HG03469 (cell line): ENCODE data around the gene SMIM7.
"Not testable (repeated sequence)": the region's sequence is repeated elsewhere in the genome, so short reads cannot be mapped to it uniquely, and the experiment has no call there.

Experiments used
- ATAC-seq: cut with Tn5 transposase; IDR thresholded peaks from one replicate; pipeline ENCODE4 v1.9.1; 2021; ENCODE audit warnings: mild to moderate bottlenecking, moderate library complexity, moderate number of reproducible peaks; ENCODE audit not compliant: unreplicated experiment

SMIM7 gene

DNA sequence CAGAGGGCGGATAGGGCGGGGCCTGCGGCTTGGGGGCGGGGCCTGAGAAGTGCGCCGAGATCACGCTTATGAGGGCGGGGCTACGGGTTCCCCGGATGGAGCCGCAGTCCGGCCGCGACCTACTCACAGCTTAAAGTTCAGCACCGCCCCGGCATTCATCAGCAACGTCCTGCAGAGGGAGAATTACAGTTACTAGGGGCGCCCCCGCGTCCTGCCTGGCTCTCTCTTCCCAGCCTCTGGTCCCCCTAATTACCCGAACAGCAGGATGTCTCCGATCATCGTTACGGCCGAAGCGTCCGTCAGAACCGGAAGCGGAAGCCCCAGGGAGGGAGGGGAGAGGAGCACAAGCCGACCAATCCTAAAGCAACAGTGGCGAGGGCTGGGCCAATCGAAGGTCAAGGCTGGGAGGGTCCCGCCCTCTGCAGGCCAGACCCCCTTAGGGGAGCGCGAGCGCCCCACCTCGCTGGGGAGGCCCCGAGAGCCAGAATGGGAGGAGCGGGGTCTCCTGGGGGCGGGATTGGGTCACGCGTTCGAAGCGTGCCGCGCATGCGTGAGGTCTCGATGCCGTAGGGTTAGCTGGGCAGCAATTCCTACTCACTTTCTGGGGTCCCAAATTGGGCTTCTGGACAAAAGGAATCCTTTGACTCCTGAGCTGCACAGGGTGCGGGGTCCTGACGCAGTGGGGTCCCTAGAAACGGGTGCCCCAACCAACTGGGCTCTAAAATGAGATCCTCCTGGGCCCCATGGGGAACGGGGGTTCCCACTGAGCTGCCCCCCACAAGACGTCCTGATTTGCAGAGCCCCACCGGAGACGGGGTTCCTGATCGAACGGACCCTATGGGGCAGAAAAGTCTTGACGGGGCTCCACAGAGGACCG lies at the start of gene SMIM7:
TSS of gene SMIM7 (minus strand) at position 313 of the 877 bp plus-strand sequence. CDS start at position 279, 34 bp downstream.
- peak; percentile 73 for ATAC-seq

DNA sequence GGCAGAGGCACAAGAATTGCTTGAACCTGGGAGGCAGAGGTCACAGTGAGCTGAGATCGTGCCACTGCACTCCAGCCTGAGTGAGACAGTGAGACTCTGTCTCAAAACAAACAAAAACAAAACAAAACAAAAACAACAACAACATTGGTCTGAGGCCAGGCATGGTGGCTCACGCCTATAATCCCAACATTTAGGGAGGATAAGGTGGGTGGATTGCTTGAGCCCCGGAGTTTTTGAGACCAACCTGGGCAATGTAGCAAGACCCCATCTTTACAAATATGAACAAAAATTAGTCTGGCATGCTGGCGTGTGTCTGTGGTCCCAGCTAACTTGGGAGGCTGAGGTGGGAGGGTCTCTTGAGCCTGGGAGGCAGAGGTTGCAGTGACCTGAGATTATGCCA lies 43.7 kb upstream of the SMIM7 start:
- ATAC-seq, result no peak

DNA sequence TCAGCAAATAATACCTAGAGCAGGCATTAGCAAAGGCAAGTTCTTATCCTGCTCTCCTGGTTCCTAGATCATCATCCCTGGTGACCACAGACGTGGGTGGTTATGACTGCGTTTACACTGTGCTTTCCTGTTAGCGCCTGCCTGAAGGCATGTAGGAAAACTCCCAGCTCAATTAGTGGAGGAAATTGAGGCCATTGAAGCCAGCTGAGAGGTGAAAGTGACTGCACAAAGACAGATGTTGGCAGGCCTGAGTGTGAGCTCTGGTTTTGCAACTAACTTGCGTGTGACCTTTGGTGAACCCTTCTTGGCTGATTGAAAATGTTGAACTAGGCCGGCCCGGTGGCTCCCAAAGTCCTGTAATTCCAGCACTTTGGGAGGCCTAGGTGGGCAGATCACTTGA lies 42.2 kb upstream of the SMIM7 start:
- ATAC-seq, result no peak

DNA sequence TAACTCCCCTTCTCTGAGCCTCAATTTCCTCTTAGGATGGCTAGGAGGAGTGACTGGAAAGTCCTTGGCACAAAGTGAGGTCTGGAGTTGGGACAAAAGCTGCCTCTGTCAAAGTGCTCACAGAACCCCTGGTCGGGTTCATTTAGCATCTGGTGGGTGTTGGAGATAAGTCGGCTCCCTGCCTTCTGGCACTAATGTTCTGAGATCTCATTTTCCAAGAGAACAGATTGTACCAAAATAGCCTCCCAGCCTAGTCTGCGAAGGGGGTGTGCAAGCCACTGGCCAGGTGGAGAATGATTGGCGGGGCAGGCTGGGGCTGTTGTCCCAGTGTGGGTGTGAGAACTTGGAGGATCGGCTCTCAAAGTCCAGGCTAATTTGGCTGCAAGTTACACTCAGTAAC lies 39.0 kb upstream of the SMIM7 start:
- no peak for ATAC-seq

DNA sequence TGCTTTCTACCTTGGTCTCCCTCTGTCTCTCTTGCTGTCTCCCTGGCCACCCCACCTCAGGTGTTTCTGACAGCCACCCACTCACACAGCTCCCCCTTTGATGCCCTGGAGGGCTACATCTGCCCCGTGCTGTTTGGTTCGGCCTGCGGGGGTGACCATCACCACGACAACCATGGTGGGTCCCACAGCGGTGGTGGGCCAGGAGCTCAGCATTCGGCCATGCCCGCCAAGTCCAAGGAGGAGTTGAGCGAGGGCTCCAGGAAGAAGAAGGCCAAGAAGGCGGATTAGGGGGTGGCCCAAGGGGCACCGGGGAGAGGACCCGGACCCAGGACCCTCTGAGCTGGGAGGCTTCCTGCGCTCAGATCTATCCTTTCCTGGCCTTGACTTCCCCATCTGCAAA lies 28.1 kb upstream of the SMIM7 start:
- no peak for ATAC-seq

DNA sequence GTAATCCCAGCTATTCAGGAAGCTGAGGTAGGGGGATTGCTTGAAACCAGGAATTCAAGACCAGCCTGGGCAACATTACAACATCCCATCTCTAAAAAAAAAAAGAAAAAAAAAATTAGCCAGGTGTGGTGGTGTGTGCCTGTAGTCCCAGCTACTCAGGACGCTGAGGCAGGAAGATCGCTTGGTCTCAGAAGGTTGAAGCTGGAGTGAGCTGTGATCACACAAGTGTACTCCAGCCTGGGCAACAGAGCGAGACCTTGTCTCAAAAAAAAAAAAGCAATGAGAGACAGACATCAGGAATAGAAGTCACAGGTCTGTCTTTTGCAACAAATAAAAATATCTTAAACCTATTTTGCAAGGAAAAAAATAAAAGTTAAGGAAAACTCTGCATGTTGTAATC lies 24.3 kb upstream of the SMIM7 start:
- ATAC-seq, result no peak

DNA sequence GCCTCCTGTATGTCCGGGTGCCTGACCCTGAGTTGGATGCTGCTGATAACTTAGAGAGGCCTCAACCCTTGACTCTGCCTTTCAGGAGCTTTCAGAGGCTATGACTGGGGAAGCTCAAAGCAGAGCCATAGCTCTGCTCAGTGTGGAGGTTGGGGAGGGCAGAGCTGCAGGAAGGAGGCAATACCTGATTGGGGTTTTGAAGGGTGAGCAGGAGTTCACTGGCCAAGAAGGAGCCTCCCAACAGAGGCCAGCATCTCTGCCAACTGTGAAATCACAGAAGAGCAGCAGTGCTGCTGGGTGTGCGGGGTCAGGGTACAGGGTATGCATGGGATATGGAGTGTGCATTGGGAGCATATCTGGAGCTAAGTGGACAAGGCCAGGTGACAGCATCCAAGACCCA lies 22.6 kb upstream of the SMIM7 start:
- ATAC-seq, result no peak

DNA sequence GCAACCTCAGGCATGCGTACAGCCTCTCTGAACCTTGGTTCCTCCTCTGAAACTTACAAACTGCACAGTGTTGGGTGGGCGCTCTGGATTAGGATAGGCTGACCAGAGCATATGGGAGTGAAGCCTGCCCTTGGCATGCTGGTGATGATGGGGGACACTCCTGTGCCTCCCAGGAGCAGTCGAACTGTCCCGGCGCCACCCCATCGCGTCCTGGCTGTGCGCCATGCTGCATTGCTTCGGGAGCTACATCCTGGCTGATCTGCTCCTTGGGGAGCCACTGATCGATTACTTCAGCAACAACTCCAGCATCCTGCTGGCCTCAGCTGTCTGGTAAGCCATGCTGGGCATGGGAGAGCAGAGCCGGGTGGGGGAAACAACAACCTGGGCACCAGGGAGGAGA lies 19.9 kb upstream of the SMIM7 start:
- no peak for ATAC-seq

DNA sequence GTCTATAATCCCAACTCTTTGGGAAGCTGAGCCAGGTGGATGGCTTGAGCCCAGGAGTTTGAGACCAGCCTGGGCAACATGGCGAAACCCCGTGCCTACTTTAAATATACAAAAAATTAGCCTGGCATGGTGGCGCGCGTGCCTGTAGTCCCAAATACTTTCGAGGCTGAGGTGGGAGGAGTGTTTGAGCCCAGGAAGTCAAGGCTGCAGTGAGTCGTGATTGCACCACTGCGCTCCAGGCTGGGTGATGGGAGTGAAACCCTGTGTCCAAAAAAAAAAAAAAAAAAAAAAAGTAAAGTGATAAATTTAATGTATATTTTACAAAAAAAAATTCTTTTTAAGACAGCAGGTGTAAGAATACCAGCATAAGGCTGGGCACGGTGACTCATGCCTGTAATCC lies 18.6 kb upstream of the SMIM7 start:
- no peak for ATAC-seq

DNA sequence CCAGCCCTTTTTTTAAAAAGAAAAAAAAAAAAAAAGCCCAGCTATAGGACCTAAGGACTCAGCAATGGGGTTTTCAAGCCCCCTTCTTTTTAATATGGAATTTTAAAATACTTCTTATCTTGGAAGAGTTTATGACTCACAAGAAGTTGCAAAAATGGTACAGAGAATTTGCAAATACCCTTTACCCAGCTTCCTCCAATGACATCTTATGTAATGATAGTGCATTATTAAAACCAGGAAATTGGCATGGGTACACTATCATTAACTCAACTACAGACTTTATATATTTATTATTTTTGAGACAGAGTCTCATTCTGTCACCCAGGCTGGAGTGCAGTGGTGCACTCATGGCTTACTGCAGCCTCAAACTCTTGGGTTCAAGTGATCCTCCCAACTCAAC lies 17.1 kb upstream of the SMIM7 start:
- ATAC-seq, result no peak

DNA sequence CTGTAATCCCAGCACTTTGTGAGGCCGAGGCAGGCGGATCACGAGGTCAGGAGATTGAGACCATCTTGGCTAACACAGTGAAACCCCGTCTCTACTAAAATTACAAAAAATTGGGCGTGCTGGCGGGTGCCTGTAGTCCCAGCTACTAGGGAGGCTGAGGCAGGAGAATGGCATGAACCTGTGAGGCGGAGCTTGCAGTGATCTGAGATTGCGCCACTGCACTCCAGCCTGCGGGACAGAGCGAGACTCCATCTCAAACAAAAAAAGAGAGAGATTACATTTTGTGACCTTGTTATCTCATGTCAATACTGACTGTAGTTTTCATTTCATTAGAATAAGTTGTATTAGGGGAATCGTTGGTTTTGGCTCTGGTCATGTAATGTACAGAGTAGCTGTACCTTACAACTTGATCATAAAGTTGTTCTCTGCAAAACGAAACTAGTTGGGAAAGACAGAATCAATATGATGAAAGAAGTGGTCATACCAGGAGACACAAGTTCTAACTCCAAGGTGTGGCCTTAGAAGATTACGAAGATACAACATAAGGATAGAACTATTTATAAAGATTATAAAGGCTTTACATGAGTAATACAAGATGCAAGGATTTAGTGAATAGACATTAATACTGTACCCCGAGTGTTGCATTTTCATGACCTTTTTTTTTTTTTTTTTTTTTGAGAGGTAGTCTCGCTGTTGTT lies 16.3 kb upstream of the SMIM7 start:
- no peak for ATAC-seq

DNA sequence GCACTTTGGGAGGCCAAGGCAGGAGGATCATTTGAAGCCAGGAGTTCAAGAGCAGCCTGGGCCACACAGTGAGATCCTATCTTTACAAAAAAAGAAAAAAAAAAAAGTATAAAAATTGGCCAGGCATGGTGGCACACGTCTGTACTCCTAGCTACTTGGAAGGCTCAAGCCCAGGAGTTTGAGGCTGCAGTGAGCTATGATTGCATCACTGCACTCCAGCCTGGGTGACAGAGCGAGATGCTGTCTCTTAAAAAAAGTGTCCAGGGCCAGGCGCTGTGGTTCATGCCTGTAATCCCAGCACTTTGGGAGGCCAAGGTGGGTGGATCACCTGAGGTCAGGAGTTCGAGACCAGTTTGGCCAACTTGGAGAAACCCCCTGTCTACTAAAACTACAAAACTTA lies 13.9 kb upstream of the SMIM7 start:
- ATAC-seq, result not testable (repeated sequence)

DNA sequence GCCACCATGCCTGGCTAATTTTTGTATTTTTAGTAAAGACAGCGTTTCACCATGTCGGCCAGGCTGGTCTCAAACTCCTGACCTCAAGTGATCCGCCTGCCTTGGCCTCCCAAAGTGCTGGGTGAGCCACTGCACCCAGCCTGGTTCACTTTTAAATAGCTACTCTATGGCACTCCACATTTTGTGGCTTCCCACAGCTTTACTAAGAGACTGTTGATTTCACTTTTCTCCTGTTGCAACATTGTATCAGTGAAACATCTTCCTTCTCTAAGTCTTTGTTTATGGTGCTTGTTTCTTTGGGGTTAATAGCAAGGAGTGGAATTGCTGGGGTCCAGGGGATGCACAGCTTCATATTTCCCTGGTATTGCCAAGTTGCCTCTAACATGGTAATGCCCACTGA lies 13.3 kb upstream of the SMIM7 start:
- ATAC-seq, result no peak

DNA sequence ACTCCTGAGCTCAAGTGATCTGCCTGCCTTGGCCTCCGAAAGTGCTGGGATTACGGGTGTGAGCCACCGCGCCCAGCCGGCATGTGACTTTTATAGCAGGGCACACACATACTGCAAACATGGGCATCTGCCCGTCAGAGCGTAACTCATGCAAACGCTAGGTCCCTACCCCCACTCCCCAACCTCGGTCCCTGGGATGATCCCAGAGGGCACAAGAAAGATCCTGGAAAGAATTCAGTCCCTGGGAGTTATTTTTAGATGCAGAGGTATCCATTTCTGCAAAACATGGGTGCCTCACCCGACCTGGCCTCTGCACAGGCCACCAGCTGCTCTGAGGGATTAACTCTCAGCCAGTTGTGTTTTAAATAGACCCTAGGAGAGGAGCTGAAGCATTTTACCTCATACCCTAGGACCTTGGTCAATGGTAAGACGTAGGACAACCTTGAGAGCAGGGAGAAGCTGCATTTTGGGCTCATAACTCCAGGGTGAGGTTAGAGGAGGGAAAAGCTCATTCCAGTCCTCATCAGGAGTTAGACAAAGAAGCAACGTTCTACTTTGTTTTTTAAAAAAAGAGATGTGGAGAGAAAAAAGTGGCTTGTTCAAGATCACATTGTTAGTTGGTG lies 11.8 kb upstream of the SMIM7 start:
- ATAC-seq, result no peak

DNA sequence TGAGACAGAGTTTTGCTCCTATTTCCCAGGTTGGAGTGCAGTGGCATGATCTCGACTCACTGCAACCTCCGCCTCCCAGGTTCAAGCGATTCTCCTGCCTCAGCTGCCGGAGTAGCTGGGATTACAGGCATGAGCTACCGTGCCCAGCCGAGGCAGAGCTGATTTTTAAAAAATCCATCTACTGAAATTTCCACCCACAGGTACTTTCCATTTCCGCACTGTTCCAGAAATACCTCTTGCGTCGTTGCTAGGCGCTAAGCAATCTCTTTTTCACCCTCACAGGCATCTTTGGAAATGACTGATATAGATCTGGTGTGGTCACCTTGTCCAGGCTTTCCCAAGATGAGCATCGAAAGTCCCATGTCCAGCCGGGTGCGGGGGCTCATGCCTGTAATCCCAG lies 10.3 kb upstream of the SMIM7 start:
- no peak for ATAC-seq

DNA sequence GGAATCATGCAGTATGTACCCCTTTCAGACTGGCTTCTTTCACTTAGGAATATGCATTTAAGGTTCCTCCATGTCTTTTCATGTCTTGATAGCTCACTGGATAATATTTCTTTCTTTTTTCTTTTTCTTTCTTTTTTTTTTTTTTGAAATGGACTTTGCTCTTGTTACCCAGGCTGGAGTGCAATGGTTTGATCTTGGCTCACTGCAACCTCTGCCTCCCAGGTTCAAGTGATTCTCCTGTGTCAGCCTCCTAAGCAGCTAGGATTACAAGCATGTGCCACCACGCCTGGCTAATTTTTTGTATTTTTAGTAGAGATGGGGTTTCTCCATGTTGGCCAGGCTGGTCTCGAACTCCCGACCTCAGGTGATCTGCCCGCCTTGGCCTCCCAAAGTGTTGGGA lies 8.8 kb upstream of the SMIM7 start:
- ATAC-seq, result not testable (repeated sequence)

DNA sequence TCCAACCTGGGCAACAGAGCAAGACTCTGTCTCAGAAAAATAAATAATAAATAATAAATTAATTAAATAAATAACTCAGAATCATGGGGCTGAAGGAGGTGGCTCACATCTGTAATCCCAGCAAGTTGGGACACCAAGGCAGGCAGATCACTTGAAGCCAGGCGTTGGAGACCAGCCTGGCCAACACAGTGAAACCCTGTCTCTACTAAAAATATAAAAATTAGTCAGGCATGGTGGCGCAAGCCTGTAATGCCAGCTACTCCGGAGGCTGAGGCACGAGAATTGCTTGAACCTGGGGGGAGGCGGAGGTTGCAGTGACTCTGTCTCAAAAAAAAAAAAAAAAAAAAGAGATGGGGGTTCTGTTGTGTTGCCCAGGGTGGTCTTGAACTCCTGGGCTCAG lies 8.2 kb upstream of the SMIM7 start:
- no peak for ATAC-seq

DNA sequence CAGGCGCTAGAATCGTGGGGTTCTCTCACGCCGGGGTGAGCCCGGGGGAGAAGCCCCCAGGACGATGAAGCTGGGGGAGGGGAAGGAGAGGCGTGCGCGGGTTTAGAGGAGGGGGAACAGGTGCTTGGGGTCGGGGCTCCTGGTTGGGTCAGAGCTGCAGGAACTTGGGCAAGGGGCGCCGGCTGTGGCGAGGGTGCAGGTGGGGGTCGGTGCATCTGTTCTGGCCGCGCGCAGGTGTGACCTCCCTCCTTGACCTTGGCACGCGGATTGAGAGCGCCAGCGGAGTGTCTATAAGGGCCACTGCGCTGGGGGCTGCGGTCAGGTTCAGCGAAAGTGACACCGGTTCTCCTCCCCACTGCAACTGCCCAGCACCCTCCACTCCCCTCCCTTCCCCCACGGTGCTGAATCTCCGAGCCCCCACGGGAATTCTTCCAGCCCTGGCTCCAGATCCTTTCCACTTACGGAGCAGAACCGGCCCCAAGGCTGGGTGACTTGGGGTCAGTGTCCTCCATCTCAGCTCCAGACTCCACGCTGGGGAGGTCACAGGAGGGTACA lies 1.6 kb upstream of the SMIM7 start:
- ATAC-seq, result no peak

DNA sequence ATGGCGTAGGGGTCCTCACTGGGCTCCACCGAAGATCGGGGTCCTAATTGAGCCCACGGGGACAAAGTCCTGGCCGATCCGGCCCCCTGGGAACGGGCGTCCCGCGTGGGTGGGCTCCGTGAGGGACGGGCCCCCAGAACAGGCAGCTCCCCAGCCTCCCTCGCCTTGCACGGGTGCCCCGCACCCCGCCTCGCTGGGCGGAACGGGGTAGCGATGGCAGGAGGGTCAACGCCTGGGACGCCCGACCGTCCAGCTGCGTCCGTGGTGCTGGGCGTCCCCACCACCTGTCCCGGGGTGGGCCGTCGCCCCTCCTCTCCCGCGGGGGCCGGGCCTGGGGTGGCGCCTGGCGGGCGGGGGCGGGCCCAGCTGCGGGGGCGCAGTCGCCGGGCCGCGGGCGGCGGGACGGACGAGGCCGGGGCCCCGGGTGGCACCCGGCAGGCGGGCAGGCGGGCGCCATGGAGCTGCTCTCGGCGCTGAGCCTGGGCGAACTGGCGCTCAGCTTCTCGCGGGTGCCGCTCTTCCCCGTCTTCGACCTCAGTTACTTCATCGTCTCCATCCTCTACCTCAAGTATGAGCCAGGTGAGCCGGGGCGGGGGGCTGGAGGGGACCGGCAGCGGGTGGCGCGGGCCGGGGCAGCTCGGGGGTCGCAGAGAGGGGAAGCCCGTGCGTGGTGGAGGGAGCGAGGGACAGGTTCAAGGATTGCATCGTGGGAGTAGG lies 977 bp upstream of the SMIM7 start, which contains the start of gene TMEM38A:
TSS of gene TMEM38A (plus strand) at position 377 of the 717 bp plus-strand sequence. CDS start at position 456, 79 bp downstream.
- no peak for ATAC-seq

DNA sequence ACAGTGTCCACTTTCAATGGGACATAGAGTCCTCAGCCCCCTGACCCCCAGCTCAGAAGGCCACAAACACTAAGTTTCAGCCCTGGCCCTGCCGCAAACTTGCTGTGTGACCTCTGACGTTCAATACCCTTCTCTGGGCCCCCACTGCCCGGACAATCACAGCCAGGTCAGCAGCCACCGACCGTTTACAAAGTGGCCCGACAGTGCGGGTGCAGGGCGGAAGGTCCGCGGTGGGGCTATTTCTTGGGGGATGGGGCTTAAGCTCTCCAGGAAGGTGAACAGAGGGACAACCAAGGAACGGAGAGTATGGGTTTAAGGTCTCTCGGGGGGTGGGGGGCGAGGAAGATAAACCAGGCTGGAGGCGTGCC lies 496 bp downstream of the SMIM7 start:
- ATAC-seq, result no peak

DNA sequence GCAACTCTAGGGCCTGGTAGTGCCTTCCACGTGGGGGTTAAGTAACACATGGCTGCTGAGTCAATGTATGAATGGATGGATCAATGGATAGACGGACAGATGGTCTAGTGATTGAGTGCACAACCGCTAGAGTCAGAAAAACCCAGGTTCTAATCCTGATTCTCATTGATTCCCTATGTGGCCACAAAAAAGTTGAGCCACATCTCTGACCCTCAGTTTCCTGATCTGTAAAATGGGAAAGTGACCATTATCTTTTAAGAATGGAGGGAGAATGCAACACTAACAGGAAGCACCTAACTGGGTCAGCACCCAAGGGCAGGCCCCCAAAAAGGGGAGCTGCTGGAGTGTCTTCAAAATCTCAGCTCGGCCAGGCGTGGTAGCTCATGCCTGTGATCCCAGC lies 2.6 kb downstream of the SMIM7 start:
- no peak for ATAC-seq
